Keratinocyte (primary cell): Measurements from ENCODE around the gene INA.

Experiments used
- CTCF ChIP-seq, 3 experiments: IDR thresholded peaks in 1 of 3; conservative IDR thresholded peaks in 1 of 3; optimal IDR thresholded peaks in 1 of 3; 2 replicates in 2 of 3; 3 replicates in 1 of 3; pipeline versions ENCODE3 to v1.5.1; 2011; ENCODE audit warnings: low read length in 3 of 3, mild to moderate bottlenecking in 3 of 3, moderate library complexity in 2 of 3, control low read depth in 1 of 3, inconsistent platforms in 1 of 3; ENCODE audit not compliant: insufficient read depth in 2 of 3; ENCODE audit errors: extremely low read depth in 1 of 3
- EZH2 ChIP-seq: IDR thresholded peaks from one replicate; pipeline ENCODE4 v1.6.1; 2012; ENCODE audit warnings: inconsistent platforms, mild to moderate bottlenecking, low read length, moderate library complexity

- TF ChIP-seq CTCF (optimal IDR thresholded peaks at IDR 0.05 in 1 of 3, IDR thresholded peaks at IDR 0.05 in 1 of 3, conservative IDR thresholded peaks at IDR 0.05 in 1 of 3; ENCODE audit: extremely low read depth in 1 of 3, insufficient read depth in 2 of 3, low read length in 3 of 3): no peak
- TF ChIP-seq EZH2: no peak
Measured at GRCh38 chr10:103254113-103254512, 22.8 kb upstream of the INA start.
